Measurements from ENCODE around the gene CHD6. TPM values are rescaled to one million over a fixed set of nuclear protein-coding genes. Genes with fewer than 3 reads are reported as not detected.

CHD6 gene
- total RNA-seq, 2 donors from 2014 or later: 40.9 to 72.0 TPM

GRCh38 chr20:41436679-41437078 lies 181.5 kb downstream of the CHD6 start:
- TF ChIP-seq POLR2AphosphoS5 (IDR thresholded peaks at IDR 0.05) (no peak), CTCF (IDR thresholded peaks at IDR 0.05) (no peak), POLR2A (IDR thresholded peaks at IDR 0.05) (no peak)
- H3K27me3 ChIP-seq (replicated peaks; ENCODE audit: insufficient read depth): no peaks in the 10 kb centered on the region
- H3K9me3 ChIP-seq: no peaks in the 10 kb centered on the region
- H3K4me3 ChIP-seq: no peak overlapping the region
- no peaks in the 10 kb centered on the region for H3K4me1 ChIP-seq (replicated peaks)
- no peak overlapping the region for H3K27ac ChIP-seq
- 88% methylated on average over 4 of the region's 4 CpGs for WGBS
- DNase-seq (ENCODE audit: low spot score): no peak
- no peaks in the 10 kb centered on the region for H3K36me3 ChIP-seq
- intact Hi-C loops (cut with DNase I): no loop called here

GRCh38 chr20:41433203-41433602 lies 185.0 kb downstream of the CHD6 start:
- WGBS: 96% methylated on average over 4 of the region's 4 CpGs
- Histone ChIP-seq H3K27me3 (replicated peaks; ENCODE audit: insufficient read depth) (no peaks in the 10 kb centered on the region), H3K4me1 (replicated peaks) (no peaks in the 10 kb centered on the region), H3K9me3 (no peaks in the 10 kb centered on the region), H3K36me3 (no peaks in the 10 kb centered on the region), H3K27ac (no peak overlapping the region), H3K4me3 (no peak overlapping the region)
- TF ChIP-seq CTCF (IDR thresholded peaks at IDR 0.05): no peak
- no peak for TF ChIP-seq POLR2A (IDR thresholded peaks at IDR 0.05)
- TF ChIP-seq POLR2AphosphoS5 (IDR thresholded peaks at IDR 0.05): no peak
- DNase-seq (ENCODE audit: low spot score): no peak
- intact Hi-C loops (cut with DNase I): no loop called here

- no peak for TF ChIP-seq POLR2AphosphoS5 (IDR thresholded peaks at IDR 0.05)
- no peak for TF ChIP-seq POLR2A (IDR thresholded peaks at IDR 0.05)
- no peak for TF ChIP-seq CTCF (IDR thresholded peaks at IDR 0.05)
- intact Hi-C loops (cut with DNase I): no loop called here
- no peaks in the 10 kb centered on the region for H3K4me1 ChIP-seq (replicated peaks)
- H3K9me3 ChIP-seq: no peaks in the 10 kb centered on the region
- no peak overlapping the region for H3K27ac ChIP-seq
- no peaks in the 10 kb centered on the region for H3K36me3 ChIP-seq
- H3K27me3 ChIP-seq (replicated peaks; ENCODE audit: insufficient read depth): no peaks in the 10 kb centered on the region
- H3K4me3 ChIP-seq: no peak overlapping the region
- DNase-seq (ENCODE audit: low spot score): no peak
These were observed 185.4 kb downstream of the CHD6 start for GRCh38 chr20:41432746-41433145.

- Histone ChIP-seq H3K4me3 (no peak overlapping the region), H3K27ac (no peak overlapping the region), H3K27me3 (replicated peaks; ENCODE audit: insufficient read depth) (no peaks in the 10 kb centered on the region), H3K9me3 (no peaks in the 10 kb centered on the region), H3K4me1 (replicated peaks) (no peaks in the 10 kb centered on the region), H3K36me3 (no peaks in the 10 kb centered on the region)
- intact Hi-C loops (cut with DNase I): no loop called here
- DNase-seq (ENCODE audit: low spot score): no peak
- no peak for TF ChIP-seq POLR2A (IDR thresholded peaks at IDR 0.05)
- TF ChIP-seq CTCF (IDR thresholded peaks at IDR 0.05): no peak
- no peak for TF ChIP-seq POLR2AphosphoS5 (IDR thresholded peaks at IDR 0.05)
- WGBS: 68% methylated on average over 3 of the region's 3 CpGs
These were observed 189.9 kb downstream of the CHD6 start for GRCh38 chr20:41428285-41428684.

GRCh38 chr20:41427833-41428232 lies 190.3 kb downstream of the CHD6 start:
- no peak for DNase-seq (ENCODE audit: low spot score)
- no peaks in the 10 kb centered on the region for H3K36me3 ChIP-seq
- no peak overlapping the region for H3K4me3 ChIP-seq
- 89% methylated on average over 1 of the region's 1 CpG for WGBS
- no peak overlapping the region for H3K27ac ChIP-seq
- H3K9me3 ChIP-seq: no peaks in the 10 kb centered on the region
- no peak for TF ChIP-seq CTCF (IDR thresholded peaks at IDR 0.05)
- TF ChIP-seq POLR2A (IDR thresholded peaks at IDR 0.05): no peak
- no peak for TF ChIP-seq POLR2AphosphoS5 (IDR thresholded peaks at IDR 0.05)
- intact Hi-C loops (cut with DNase I): no loop called here
- H3K27me3 ChIP-seq (replicated peaks; ENCODE audit: insufficient read depth): no peaks in the 10 kb centered on the region
- H3K4me1 ChIP-seq (replicated peaks): no peaks in the 10 kb centered on the region

Data from prostate gland (tissue), 2 donors.